B cell (primary cell): ENCODE results near the gene ATG3. TPM values are rescaled to one million over a fixed set of nuclear protein-coding genes. Genes with fewer than 3 reads are reported as not detected.

Source experiments
- ATAC-seq: fragments of 200-7000 bp; cut with Tn5 transposase; one replicate; pipeline ENCODE4 v1.10.0; 2021; ENCODE audit warnings: low read depth, mild to moderate bottlenecking, moderate number of reproducible peaks, moderate library complexity
- CTCF ChIA-PET: fragments of 350-600 bp; sonication (Branson Sonifier 250); formaldehyde crosslinking; loops from one replicate; lab custom pipeline; 2021; ENCODE audit warnings: antibody characterized with exemption, inconsistent platforms; lab: Charles Lee
- POLR2A ChIA-PET: fragments of 350-600 bp; sonication (Branson Sonifier 250); formaldehyde crosslinking; loops from one replicate; lab custom pipeline; 2021; ENCODE audit warnings: antibody characterized with exemption; lab: Charles Lee
- DNase-seq: peaks from one replicate; pipeline ENCODE4 v3.0.0; 2013
- H2AFZ ChIP-seq: 2 replicates; pipeline ENCODE4 v1.6.1; 2012; ENCODE audit warnings: mild to moderate bottlenecking, low read depth, low read length; ENCODE audit not compliant: insufficient read depth, poor library complexity, severe bottlenecking
- H3K27ac ChIP-seq, 2 donors: 1 replicate in 1 of 2; 2 replicates in 1 of 2; pipeline ENCODE4 v1.5.1; 2012 to 2013; ENCODE audit warnings: low read length in 2 of 2, mild to moderate bottlenecking in 2 of 2, moderate library complexity in 1 of 2
- H3K27me3 ChIP-seq, 4 experiments: fragments of 200-600 bp in 1 of 4; sonication (generic) in 1 of 4; replicated peaks in 1 of 4; 1 replicate in 2 of 4; 2 replicates in 2 of 4; pipeline versions ENCODE4 v1.6.1 to v1.7.0; 2013 to 2016; ENCODE audit warnings: low read length in 3 of 4, mild to moderate bottlenecking in 2 of 4, mixed read lengths in 1 of 4, moderate library complexity in 1 of 4; ENCODE audit not compliant: insufficient read depth in 4 of 4, control insufficient read depth in 3 of 4; ENCODE audit errors: control extremely low read depth in 1 of 4
- H3K36me3 ChIP-seq, 2 experiments: replicated peaks in 1 of 2; 1 replicate in 1 of 2; 2 replicates in 1 of 2; pipeline versions ENCODE4 v1.6.1 to v1.7.1; 2013; ENCODE audit warnings: low read length in 1 of 2; ENCODE audit not compliant: insufficient read depth in 2 of 2, control insufficient read depth in 1 of 2; ENCODE audit errors: control extremely low read depth in 1 of 2, extremely low read depth in 1 of 2
- H3K4me1 ChIP-seq, 2 donors: fragments of 200-600 bp in 1 of 2; sonication (generic) in 1 of 2; 1 replicate in 1 of 2; 2 replicates in 1 of 2; pipeline versions ENCODE4 v1.5.1 to v1.6.1; 2013 to 2017; ENCODE audit warnings: low read length in 2 of 2; ENCODE audit not compliant: control insufficient read depth in 2 of 2, insufficient read depth in 2 of 2
- H3K4me2 ChIP-seq: replicated peaks from 2 replicates; pipeline ENCODE3; 2012; ENCODE audit warnings: mild to moderate bottlenecking, low read depth, low read length; ENCODE audit not compliant: poor library complexity, severe bottlenecking
- H3K4me3 ChIP-seq, 5 experiments: fragments of 200-600 bp in 1 of 5; sonication (generic) in 1 of 5; 1 replicate in 3 of 5; 2 replicates in 2 of 5; pipeline versions ENCODE4 v1.5.1 to v1.7.0; 2011 to 2016; ENCODE audit warnings: low read length in 4 of 5, mild to moderate bottlenecking in 4 of 5, low read depth in 2 of 5, control low read depth in 1 of 5, moderate library complexity in 1 of 5; ENCODE audit not compliant: insufficient read depth in 1 of 5; ENCODE audit errors: control extremely low read depth in 1 of 5, extremely low read depth in 1 of 5
- H3K79me2 ChIP-seq: fragments of 200-600 bp; sonication (generic); one replicate; pipeline ENCODE4 v1.6.0; 2016; ENCODE audit warnings: low read length; ENCODE audit not compliant: control insufficient read depth, insufficient read depth
- H3K9ac ChIP-seq: fragments of 200-600 bp; sonication (generic); 2 replicates; pipeline ENCODE4 v1.6.1; 2017; ENCODE audit warnings: mild to moderate bottlenecking, low read length, moderate library complexity
- H3K9me3 ChIP-seq, 3 donors: one replicate each; pipeline versions ENCODE4 v1.6.1 to v1.7.1; 2013; ENCODE audit warnings: low read length in 2 of 3; ENCODE audit not compliant: control insufficient read depth in 2 of 3, insufficient read depth in 1 of 3; ENCODE audit errors: control extremely low read depth in 1 of 3
- H4K20me1 ChIP-seq: 2 replicates; pipeline ENCODE4 v1.6.0; 2012; ENCODE audit warnings: mild to moderate bottlenecking, low read length; ENCODE audit not compliant: insufficient read depth, control insufficient read depth, poor library complexity, severe bottlenecking
- H3K27ac Mint-ChIP-seq: one replicate; pipeline ENCODE4 v1.8.0; 2021; ENCODE audit warnings: mixed read lengths
- H3K27me3 Mint-ChIP-seq: one replicate; pipeline ENCODE4 v1.8.0; 2021; ENCODE audit warnings: mixed read lengths
- H3K4me1 Mint-ChIP-seq: one replicate; pipeline ENCODE4 v1.8.0; 2021; ENCODE audit warnings: mixed read lengths
- H3K4me3 Mint-ChIP-seq: one replicate; pipeline ENCODE4 v1.8.0; 2021; ENCODE audit warnings: mixed read lengths
- H3K9me3 Mint-ChIP-seq: one replicate; pipeline ENCODE4 v1.8.0; 2022; ENCODE audit warnings: mixed read lengths; ENCODE audit not compliant: insufficient read depth
- CTCF ChIP-seq: fragments of 200-600 bp; IDR thresholded peaks from one replicate; pipeline ENCODE4 v1.8.0; 2022; ENCODE audit warnings: antibody characterized with exemption, mild to moderate bottlenecking
- EZH2 ChIP-seq: IDR thresholded peaks from 2 replicates; pipeline ENCODE4 v1.6.1; 2012; ENCODE audit warnings: borderline replicate concordance, low read depth, mild to moderate bottlenecking, moderate library complexity, low read length; ENCODE audit not compliant: insufficient read depth, poor library complexity, severe bottlenecking
- intact Hi-C: fragments of 100-400 bp; cut with micrococcal nuclease; formaldehyde crosslinking; loops from one replicate; pipeline ENCODE4 v1.10.0; 2022
- polyA plus RNA-seq: library from polyadenylated mRNA; depleted of rRNA; stranded (reverse); fragments of >200 nt; gene quantifications from 2 replicates; pipeline ENCODE4 v1.2.3, GENCODE V29; 2012
- total RNA-seq, 2 donors: library from RNA; stranded (reverse); fragments of 120-200 nt in 1 of 2; gene quantifications; 1 replicate in 1 of 2; 2 replicates in 1 of 2; pipeline versions ENCODE4 v1.2.3 to v1.2.4, GENCODE V29; 2013 to 2022

The ATG3 gene
- total and polyA plus RNA-seq, 2 donors (not counting 1 experiment from before 2014, with no cell fraction given): 25.2 to 54.9 TPM

GRCh38 chr3:112602217-112602838, 40.6 kb upstream of the ATG3 start:
- no peaks in the 10 kb centered on the region for H3K79me2 ChIP-seq
- H2AFZ ChIP-seq: no peak overlapping the region
- no peaks in the 10 kb centered on the region for H3K9me3 ChIP-seq
- Mint-ChIP-seq H3K27me3 (no peaks in the 10 kb centered on the region), H3K4me1 (peaks cover 7% of the 10 kb centered on the region), H3K27ac (no peak overlapping the region), H3K9me3 (no peaks in the 10 kb centered on the region), H3K4me3 (no peak overlapping the region)
- ChIA-PET CTCF (no interaction called here), POLR2A (no interaction called here)
- no peak overlapping the region for H3K4me3 ChIP-seq
- no peaks in the 10 kb centered on the region for H3K27me3 ChIP-seq
- intact Hi-C loops: no loop called here
- H3K4me2 ChIP-seq: no peak overlapping the region
- H4K20me1 ChIP-seq: no peaks in the 10 kb centered on the region
- H3K4me1 ChIP-seq: no peaks in the 10 kb centered on the region
- TF ChIP-seq EZH2: no peak
- no peak for TF ChIP-seq CTCF
- peaks cover 0 to 1% of the 10 kb centered on the region in 2 experiments for H3K36me3 ChIP-seq
- ATAC-seq (no peak), DNase-seq (no peak)
- no peak overlapping the region for H3K27ac ChIP-seq
- H3K9ac ChIP-seq: no peak overlapping the region

- H3K9me3 ChIP-seq: no peaks in the 10 kb centered on the region
- intact Hi-C loops: no loop called here
- no peak overlapping the region for H3K9ac ChIP-seq
- H3K9me3 Mint-ChIP-seq: no peaks in the 10 kb centered on the region
- DNase-seq (no peak), ATAC-seq (no peak)
- CTCF ChIA-PET: interaction anchor here (1.4 kb wide), 1 partner anchor 9 kb away, joined by 4 read pairs; no protein-coding TSS in a partner anchor
- H3K27me3 Mint-ChIP-seq: no peaks in the 10 kb centered on the region
- no peak overlapping the region for H3K27ac ChIP-seq
- H2AFZ ChIP-seq: no peak overlapping the region
- no peaks in the 10 kb centered on the region for H3K4me1 ChIP-seq
- no peaks in the 10 kb centered on the region for H3K27me3 ChIP-seq
- H4K20me1 ChIP-seq: no peaks in the 10 kb centered on the region
- no peak overlapping the region for H3K4me3 Mint-ChIP-seq
- no peak overlapping the region for H3K27ac Mint-ChIP-seq
- H3K4me2 ChIP-seq: no peak overlapping the region
- TF ChIP-seq EZH2 (no peak), CTCF (no peak)
- no peak overlapping the region for H3K4me3 ChIP-seq
- peaks cover 7% of the 10 kb centered on the region for H3K4me1 Mint-ChIP-seq
- H3K36me3 ChIP-seq: peaks cover 1 to 6% of the 10 kb centered on the region in 2 experiments
- POLR2A ChIA-PET: no interaction called here
- H3K79me2 ChIP-seq: no peaks in the 10 kb centered on the region
These were observed 37.0 kb upstream of the ATG3 start for GRCh38 chr3:112598731-112599130.
